GM12872 (cell line): ENCODE measurements around the gene MCL1.

Experiments used
- CTCF ChIP-seq: IDR thresholded peaks from 3 replicates; pipeline ENCODE4 v1.5.1; 2011; ENCODE audit warnings: low read depth, mild to moderate bottlenecking, low read length, moderate library complexity; ENCODE audit not compliant: insufficient read depth

MCL1 gene

GRCh38 chr1:150619576-150620509 is 40.4 kb upstream of the MCL1 start:
- TF ChIP-seq CTCF = no peak

- no peak for TF ChIP-seq CTCF
Observed at GRCh38 chr1:150615346-150616201, 36.2 kb upstream of the MCL1 start.

- no peak for TF ChIP-seq CTCF
Observed at GRCh38 chr1:150613061-150613920, 33.9 kb upstream of the MCL1 start.

GRCh38 chr1:150612014-150612345 is 32.6 kb upstream of the MCL1 start:
- TF ChIP-seq CTCF = no peak

- TF ChIP-seq CTCF = no peak
Observed at GRCh38 chr1:150610576-150610975, 31.2 kb upstream of the MCL1 start.

GRCh38 chr1:150609732-150610131 is 30.3 kb upstream of the MCL1 start:
- TF ChIP-seq CTCF = no peak
